T-helper 2 cell treated with Interferon-gamma antibody and Interleukin-4, amounts not matched to agents 5 μg/mL and 100 μg/mL, for 36 hours (primary cell): ENCODE data around the gene TENT5A.
A peak's percentile ranks its signal among the peaks of the same experiment; 100 is the strongest.
"Not testable (repeated sequence)": the region's sequence is repeated elsewhere in the genome, so short reads cannot be mapped to it uniquely, and the experiment has no call there.

Source experiments
- DNase-seq: peaks from one replicate; pipeline ENCODE4 v3.0.0; 2021; ENCODE audit warnings: low spot score
- H3K27ac Mint-ChIP-seq: one replicate; pipeline ENCODE4 v1.8.0; 2021; ENCODE audit warnings: mild to moderate bottlenecking, mixed read lengths
- H3K27me3 Mint-ChIP-seq: one replicate; pipeline ENCODE4 v1.8.0; 2021; ENCODE audit warnings: low read depth, mixed read lengths
- H3K36me3 Mint-ChIP-seq: one replicate; pipeline ENCODE4 v1.8.0; 2021; ENCODE audit warnings: low read depth, mixed read lengths
- H3K4me1 Mint-ChIP-seq: one replicate; pipeline ENCODE4 v1.8.0; 2021; ENCODE audit warnings: low read depth, mixed read lengths
- H3K4me3 Mint-ChIP-seq: one replicate; pipeline ENCODE4 v1.8.0; 2022; ENCODE audit warnings: mild to moderate bottlenecking, moderate library complexity, mixed read lengths
- H3K9me3 Mint-ChIP-seq: one replicate; pipeline ENCODE4 v1.8.0; 2021; ENCODE audit warnings: mixed read lengths

Gene TENT5A

DNA sequence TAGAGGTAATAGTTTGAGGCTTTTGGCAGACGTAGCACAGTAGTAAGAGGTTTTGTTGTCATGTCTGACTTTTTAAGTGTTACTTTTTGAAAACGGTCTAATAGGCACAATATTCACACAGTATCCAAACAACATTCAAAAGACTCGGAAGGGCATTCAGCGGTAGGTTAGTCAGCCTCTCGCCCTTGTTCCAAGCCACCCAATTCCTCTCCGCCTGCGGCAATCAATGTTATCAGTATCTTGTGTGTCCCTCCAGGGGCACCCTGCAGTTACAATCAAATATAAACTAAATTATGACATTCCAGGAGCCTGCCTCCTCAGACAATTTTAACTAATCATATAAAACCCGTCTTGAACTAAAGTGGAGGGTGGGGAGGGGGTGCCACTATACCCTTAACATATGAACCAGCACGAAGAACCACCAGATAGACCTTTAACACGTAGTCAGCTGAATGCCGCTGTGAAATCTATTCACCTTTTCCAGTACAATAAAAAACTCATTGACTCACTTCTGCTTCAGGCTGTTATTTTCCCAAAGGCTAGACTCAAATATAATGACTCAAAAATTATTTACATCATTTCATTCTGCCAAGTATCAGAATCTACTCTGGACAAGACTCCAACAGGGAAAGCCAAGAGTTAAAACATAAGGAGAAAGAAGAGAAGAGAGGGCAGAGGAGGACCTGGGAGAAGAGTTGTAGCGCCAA lies 1.6 kb downstream of the TENT5A start:
- H3K4me1 Mint-ChIP-seq: peaks cover 18% of the 10 kb centered on the region
- H3K27ac Mint-ChIP-seq: peak overlapping the region; percentile 10
- no peak for DNase-seq

GRCh38 chr6:81750200-81750599 lies 2.3 kb downstream of the TENT5A start:
- Mint-ChIP-seq H3K27me3 (peaks cover 45% of the 10 kb centered on the region), H3K9me3 (no peaks in the 10 kb centered on the region), H3K27ac (no peak overlapping the region), H3K4me1 (peaks cover 18% of the 10 kb centered on the region), H3K4me3 (no peak overlapping the region), H3K36me3 (peaks cover 3% of the 10 kb centered on the region)
- no peak for DNase-seq

More for the DNA sequence above, 1.6 kb downstream of the TENT5A start:
- no peaks in the 10 kb centered on the region for H3K9me3 Mint-ChIP-seq
- peaks cover 51% of the 10 kb centered on the region for H3K27me3 Mint-ChIP-seq
- H3K4me3 Mint-ChIP-seq: peak overlapping the region; percentile 92
- peaks cover 3% of the 10 kb centered on the region for H3K36me3 Mint-ChIP-seq

- Mint-ChIP-seq H3K36me3 (peaks cover 3% of the 10 kb centered on the region), H3K9me3 (no peaks in the 10 kb centered on the region), H3K27ac (no peak overlapping the region), H3K4me3 (no peak overlapping the region), H3K4me1 (peaks cover 20% of the 10 kb centered on the region), H3K27me3 (peaks cover 43% of the 10 kb centered on the region)
- DNase-seq: no peak
Measured at GRCh38 chr6:81749707-81750106, 2.8 kb downstream of the TENT5A start.

- no peak overlapping the region for H3K4me3 Mint-ChIP-seq
- DNase-seq: no peak
- H3K9me3 Mint-ChIP-seq: no peaks in the 10 kb centered on the region
- peaks cover 37% of the 10 kb centered on the region for H3K27me3 Mint-ChIP-seq
- H3K4me1 Mint-ChIP-seq: peaks cover 16% of the 10 kb centered on the region
- H3K27ac Mint-ChIP-seq: no peak overlapping the region
- H3K36me3 Mint-ChIP-seq: peaks cover 3% of the 10 kb centered on the region
Measured at GRCh38 chr6:81748994-81749393, 3.5 kb downstream of the TENT5A start.

- Mint-ChIP-seq H3K27ac (no peak overlapping the region), H3K4me1 (peaks cover 12% of the 10 kb centered on the region), H3K36me3 (peaks cover 3% of the 10 kb centered on the region), H3K9me3 (no peaks in the 10 kb centered on the region), H3K4me3 (no peak overlapping the region), H3K27me3 (peaks cover 32% of the 10 kb centered on the region)
- DNase-seq: no peak
Measured at GRCh38 chr6:81747327-81747726, 5.2 kb downstream of the TENT5A start.

GRCh38 chr6:81744131-81744530 lies 8.3 kb downstream of the TENT5A start:
- no peaks in the 10 kb centered on the region for H3K36me3 Mint-ChIP-seq
- H3K27ac Mint-ChIP-seq: no peak overlapping the region
- no peak for DNase-seq
- peaks cover 7% of the 10 kb centered on the region for H3K27me3 Mint-ChIP-seq
- peaks cover 2% of the 10 kb centered on the region for H3K4me1 Mint-ChIP-seq
- H3K4me3 Mint-ChIP-seq: no peak overlapping the region
- no peaks in the 10 kb centered on the region for H3K9me3 Mint-ChIP-seq

DNA sequence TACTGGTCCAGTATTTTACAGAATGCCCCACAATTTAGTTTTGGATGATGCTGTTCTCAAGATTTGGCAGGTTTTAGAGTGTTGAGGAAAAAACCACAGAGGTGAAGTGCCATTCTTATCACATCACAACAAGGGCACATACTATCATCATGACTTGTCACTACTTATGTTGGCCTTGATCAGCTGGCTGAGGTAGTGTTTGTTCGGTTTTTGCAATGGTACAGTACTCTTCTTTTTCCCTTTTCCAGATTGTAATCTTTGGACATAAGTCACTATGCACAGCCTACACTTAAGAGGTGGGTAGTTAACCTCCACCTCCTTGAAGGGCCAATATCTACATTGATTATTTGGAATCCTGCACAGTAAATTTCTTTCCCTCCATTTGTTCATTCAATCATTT lies 8.8 kb downstream of the TENT5A start:
- Mint-ChIP-seq H3K4me3 (no peak overlapping the region), H3K9me3 (no peaks in the 10 kb centered on the region), H3K4me1 (peaks cover 2% of the 10 kb centered on the region), H3K27me3 (peaks cover 5% of the 10 kb centered on the region), H3K36me3 (no peaks in the 10 kb centered on the region), H3K27ac (no peak overlapping the region)
- no peak for DNase-seq

- Mint-ChIP-seq H3K27me3 (peaks cover 3% of the 10 kb centered on the region), H3K27ac (no peak overlapping the region), H3K4me3 (no peak overlapping the region), H3K36me3 (no peaks in the 10 kb centered on the region), H3K9me3 (no peaks in the 10 kb centered on the region), H3K4me1 (peaks cover 2% of the 10 kb centered on the region)
- no peak for DNase-seq
Measured at GRCh38 chr6:81741689-81742088, 10.8 kb downstream of the TENT5A start.

DNA sequence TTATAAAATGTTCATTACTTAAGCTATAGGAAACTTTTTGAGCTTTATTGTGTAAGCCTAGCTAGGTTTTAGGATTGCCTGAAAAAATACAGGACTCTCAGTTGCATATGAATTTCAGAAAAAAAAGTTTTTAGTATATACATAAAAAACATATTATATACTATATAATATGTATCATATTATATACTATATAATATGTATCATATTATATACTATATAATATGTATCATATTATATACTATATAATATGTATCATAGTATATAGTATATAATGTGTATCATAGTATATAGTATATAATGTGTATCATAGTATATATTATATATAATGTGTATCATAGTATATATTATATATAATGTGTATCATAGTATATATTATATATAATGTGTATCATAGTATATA lies 11.9 kb downstream of the TENT5A start:
- H3K4me1 Mint-ChIP-seq, H3K36me3 Mint-ChIP-seq, DNase-seq, H3K4me3 Mint-ChIP-seq, H3K9me3 Mint-ChIP-seq, H3K27ac Mint-ChIP-seq, H3K27me3 Mint-ChIP-seq: not testable (repeated sequence)

DNA sequence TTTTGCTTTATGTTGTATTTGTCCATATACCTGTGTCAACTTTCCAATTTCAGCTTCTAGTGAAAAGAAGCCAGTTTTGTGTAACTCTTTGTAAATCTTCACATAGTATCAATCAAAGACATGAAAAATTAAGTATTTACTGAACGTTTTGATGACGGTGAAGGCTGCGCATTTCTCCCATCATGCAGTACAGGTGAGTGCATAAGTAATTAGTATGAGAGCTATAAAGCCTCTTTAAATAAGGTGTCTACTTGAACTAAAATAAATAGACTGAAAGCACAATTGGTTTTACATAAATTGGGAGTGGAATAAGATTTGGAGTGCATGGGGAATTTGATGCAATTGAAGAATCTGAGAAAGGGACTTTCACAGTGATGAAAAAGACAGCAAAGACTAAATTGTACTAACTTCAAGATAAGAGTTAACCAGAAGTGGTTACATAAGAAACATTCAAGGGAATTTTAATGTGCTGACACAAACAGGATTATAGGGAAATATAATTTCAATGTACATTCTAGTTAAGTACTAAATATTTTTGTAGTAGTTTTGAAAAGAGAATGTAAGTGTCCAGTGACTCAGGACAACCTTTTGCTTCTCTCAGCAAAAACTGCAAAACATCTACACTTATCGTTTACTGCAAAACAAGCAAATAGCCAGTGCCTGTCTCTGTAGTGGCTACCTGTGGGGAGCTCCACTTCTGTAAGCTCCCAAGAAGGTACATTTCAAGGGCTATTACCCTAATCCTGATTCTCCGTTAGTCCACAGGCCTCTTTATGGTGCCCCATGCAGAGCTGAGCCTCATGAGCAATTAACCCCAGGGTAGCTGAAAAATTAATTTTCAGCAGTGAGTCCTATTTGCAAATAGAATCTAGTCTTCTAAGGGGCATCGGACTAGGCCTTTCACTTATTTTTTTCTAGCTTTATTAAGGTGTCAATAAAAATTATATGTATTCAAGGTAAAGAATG lies 13.0 kb downstream of the TENT5A start:
- Mint-ChIP-seq H3K4me3 (no peak overlapping the region), H3K4me1 (no peaks in the 10 kb centered on the region), H3K36me3 (no peaks in the 10 kb centered on the region), H3K9me3 (no peaks in the 10 kb centered on the region), H3K27me3 (peaks cover 3% of the 10 kb centered on the region), H3K27ac (no peak overlapping the region)
- DNase-seq: no peak

DNA sequence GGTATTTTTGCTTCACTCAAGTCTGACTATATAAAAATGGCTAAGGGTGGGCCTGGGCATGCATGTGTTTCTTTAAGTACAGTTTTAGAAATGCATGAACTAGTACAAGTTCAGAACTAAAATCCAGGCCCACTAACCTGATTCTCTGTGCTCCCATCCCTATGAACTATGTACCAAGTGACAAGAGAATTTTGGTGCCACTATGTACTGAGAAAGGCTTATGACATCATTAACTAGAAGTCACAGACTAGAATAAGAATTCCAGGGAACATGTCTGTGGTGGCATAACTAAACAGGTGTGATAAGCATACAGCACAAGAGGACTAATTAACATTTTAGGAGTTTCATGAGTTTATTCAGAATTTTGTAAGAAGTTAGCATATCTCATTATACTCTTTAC lies 16.1 kb downstream of the TENT5A start:
- H3K4me3 Mint-ChIP-seq: no peak overlapping the region
- no peaks in the 10 kb centered on the region for H3K36me3 Mint-ChIP-seq
- no peak overlapping the region for H3K27ac Mint-ChIP-seq
- DNase-seq: no peak
- H3K4me1 Mint-ChIP-seq: no peaks in the 10 kb centered on the region
- H3K9me3 Mint-ChIP-seq: no peaks in the 10 kb centered on the region
- peaks cover 3% of the 10 kb centered on the region for H3K27me3 Mint-ChIP-seq

DNA sequence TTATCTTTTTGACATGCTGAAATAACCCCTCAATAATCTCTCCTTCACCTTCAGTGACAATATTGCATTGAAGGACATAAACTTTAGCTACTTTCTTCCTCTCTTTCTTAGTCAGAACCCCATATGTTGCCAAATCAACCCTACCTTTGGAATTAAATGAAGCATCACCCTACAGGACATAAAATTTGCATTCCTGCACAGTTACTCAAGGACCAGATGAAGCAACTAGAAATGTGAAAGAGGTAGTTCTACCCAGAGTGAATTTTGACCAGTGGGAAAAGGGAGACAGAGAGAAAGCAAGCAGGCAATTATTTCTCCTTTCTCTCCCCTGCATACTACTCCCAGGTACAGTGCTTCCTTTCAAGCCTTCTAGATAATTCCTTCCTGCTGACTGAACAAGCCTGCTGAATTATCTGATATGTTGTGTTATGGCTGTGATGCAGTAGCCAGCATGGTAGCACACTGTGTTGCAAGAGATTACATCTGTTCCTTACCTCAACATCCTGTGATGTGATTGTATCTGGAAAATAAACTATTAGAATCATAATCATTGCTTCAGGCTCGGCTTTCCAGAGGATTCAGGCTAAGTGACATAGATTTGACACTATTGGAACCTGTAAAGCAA lies 16.6 kb downstream of the TENT5A start:
- peaks cover 3% of the 10 kb centered on the region for H3K27me3 Mint-ChIP-seq
- no peaks in the 10 kb centered on the region for H3K36me3 Mint-ChIP-seq
- no peaks in the 10 kb centered on the region for H3K9me3 Mint-ChIP-seq
- H3K27ac Mint-ChIP-seq: no peak overlapping the region
- no peaks in the 10 kb centered on the region for H3K4me1 Mint-ChIP-seq
- no peak for DNase-seq
- H3K4me3 Mint-ChIP-seq: no peak overlapping the region

GRCh38 chr6:81734500-81735150 lies 17.9 kb downstream of the TENT5A start:
- H3K27me3 Mint-ChIP-seq: peaks cover 3% of the 10 kb centered on the region
- H3K4me1 Mint-ChIP-seq: no peaks in the 10 kb centered on the region
- H3K9me3 Mint-ChIP-seq: no peaks in the 10 kb centered on the region
- no peak overlapping the region for H3K4me3 Mint-ChIP-seq
- no peak for DNase-seq
- H3K27ac Mint-ChIP-seq: no peak overlapping the region
- no peaks in the 10 kb centered on the region for H3K36me3 Mint-ChIP-seq
